ENCODE results near the gene PKP1. TPM values are rescaled to one million over a fixed set of nuclear protein-coding genes. Genes with fewer than 3 reads are reported as not detected.
"Not testable (repeated sequence)": the region's sequence is repeated elsewhere in the genome, so short reads cannot be mapped to it uniquely, and the experiment has no call there.

PKP1 gene, protein sequence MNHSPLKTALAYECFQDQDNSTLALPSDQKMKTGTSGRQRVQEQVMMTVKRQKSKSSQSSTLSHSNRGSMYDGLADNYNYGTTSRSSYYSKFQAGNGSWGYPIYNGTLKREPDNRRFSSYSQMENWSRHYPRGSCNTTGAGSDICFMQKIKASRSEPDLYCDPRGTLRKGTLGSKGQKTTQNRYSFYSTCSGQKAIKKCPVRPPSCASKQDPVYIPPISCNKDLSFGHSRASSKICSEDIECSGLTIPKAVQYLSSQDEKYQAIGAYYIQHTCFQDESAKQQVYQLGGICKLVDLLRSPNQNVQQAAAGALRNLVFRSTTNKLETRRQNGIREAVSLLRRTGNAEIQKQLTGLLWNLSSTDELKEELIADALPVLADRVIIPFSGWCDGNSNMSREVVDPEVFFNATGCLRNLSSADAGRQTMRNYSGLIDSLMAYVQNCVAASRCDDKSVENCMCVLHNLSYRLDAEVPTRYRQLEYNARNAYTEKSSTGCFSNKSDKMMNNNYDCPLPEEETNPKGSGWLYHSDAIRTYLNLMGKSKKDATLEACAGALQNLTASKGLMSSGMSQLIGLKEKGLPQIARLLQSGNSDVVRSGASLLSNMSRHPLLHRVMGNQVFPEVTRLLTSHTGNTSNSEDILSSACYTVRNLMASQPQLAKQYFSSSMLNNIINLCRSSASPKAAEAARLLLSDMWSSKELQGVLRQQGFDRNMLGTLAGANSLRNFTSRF
- not detected for polyA plus RNA-seq (2013, experiment 1 of 2)
- polyA plus RNA-seq (2013, experiment 2 of 2), result not detected

DNA sequence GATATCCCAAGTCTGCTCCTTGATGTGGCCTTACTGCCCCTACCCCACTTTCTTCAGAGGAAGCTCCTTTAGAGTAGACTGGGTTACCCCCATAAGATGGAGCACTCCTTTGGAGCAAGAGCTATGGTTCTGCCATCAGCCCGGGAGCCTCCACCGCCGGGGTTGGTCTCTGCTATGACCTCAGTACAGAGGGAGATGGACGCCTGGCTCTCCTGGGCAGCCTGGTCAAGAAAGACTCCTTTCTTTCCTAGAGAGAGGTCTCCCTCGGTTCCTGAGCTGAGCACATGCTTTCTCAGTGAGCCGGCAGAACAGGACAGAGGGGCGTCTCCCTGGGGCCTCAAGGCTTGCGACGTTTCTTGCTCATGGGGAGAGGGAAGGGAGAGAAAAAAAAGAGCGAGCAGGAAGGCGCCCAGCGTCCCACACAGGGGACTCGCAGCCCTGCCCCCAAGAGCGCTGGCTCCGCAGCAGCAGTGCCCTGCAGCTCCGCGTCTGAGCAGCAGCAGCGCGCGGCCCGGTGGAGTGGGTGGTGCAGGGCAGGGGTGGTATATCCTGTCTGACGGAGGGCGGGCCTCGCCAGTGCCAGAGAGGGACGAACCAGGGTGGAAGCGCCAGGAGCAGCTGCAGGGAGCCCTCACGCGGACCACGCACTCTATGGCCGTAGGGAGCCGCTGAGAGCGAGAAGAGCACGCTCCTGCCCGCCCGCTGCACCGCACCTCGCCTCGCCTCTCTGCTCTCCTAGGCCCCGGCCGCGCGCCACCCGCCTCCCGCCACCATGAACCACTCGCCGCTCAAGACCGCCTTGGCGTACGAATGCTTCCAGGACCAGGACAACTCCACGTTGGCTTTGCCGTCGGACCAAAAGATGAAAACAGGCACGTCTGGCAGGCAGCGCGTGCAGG, at the start of gene PKP1:
TSS of gene PKP1 (plus strand) at position 576 of the 899 bp plus-strand sequence. CDS start at position 773, 197 bp downstream.
- 22% methylated on average over 53 of the region's 55 CpGs for WGBS
- peak within 1 kb of the TSS; percentile 27 to 60 for H3K4me3 ChIP-seq (ENCODE audit: insufficient read depth in 1 of 2, low read depth in 1 of 2, low read length in 2 of 2)
- H3K79me1 ChIP-seq (replicated peaks; ENCODE audit: low read length, poor library complexity, severe bottlenecking), result no peaks in the 10 kb centered on the region
- no peaks in the 10 kb centered on the region for H3K36me3 ChIP-seq (ENCODE audit: control insufficient read depth in 1 of 2, insufficient read depth in 2 of 2, low read depth in 1 of 2, low read length in 2 of 2)
- no peak within 1 kb of the TSS for H2BK5ac ChIP-seq (ENCODE audit: low read depth, low read length, poor library complexity, severe bottlenecking)
- peaks cover 10% of the 10 kb centered on the region for H3K4me1 ChIP-seq (ENCODE audit: control insufficient read depth, insufficient read depth, low read depth, low read length)
- no peak within 1 kb of the TSS for H4K8ac ChIP-seq (ENCODE audit: low read length)
- no peak within 1 kb of the TSS for H2BK15ac ChIP-seq (ENCODE audit: low read depth, poor library complexity, severe bottlenecking)
- H3K18ac ChIP-seq (ENCODE audit: low read depth in 1 of 2, low read length in 2 of 2), result no peak within 1 kb of the TSS
- H3K23ac ChIP-seq (ENCODE audit: low read length in 2 of 2), result no peak within 1 kb of the TSS
- H3K9ac ChIP-seq (ENCODE audit: low read length), result no peak within 1 kb of the TSS
- no peak within 1 kb of the TSS for H2AK5ac ChIP-seq (ENCODE audit: low read length, severe bottlenecking)
- H2AFZ ChIP-seq (ENCODE audit: low read depth, low read length), result no peak within 1 kb of the TSS
- H4K91ac ChIP-seq (ENCODE audit: low read length), result no peak within 1 kb of the TSS
- H3K14ac ChIP-seq (ENCODE audit: low read length in 2 of 2), result no peak within 1 kb of the TSS
- peak within 1 kb of the TSS; percentile 73 for H3K4me2 ChIP-seq (ENCODE audit: low read length, poor library complexity, severe bottlenecking)
- no peak within 1 kb of the TSS for H3K27ac ChIP-seq (ENCODE audit: low read length, poor library complexity, severe bottlenecking)
- H3K27me3 ChIP-seq (ENCODE audit: control insufficient read depth in 1 of 2, insufficient read depth in 1 of 2, low read length in 2 of 2), result peaks cover 47 to 85% of the 10 kb centered on the region in 2 experiments
- DNase-seq, result no peak
- no peaks in the 10 kb centered on the region for H3K9me3 ChIP-seq (ENCODE audit: control insufficient read depth, low read length)
- H2BK120ac ChIP-seq (ENCODE audit: low read depth, low read length), result no peak within 1 kb of the TSS
- no peak within 1 kb of the TSS for H2BK12ac ChIP-seq (ENCODE audit: low read length in 2 of 2)
- H3K4ac ChIP-seq (ENCODE audit: low read depth in 1 of 2, low read length in 2 of 2), result no peak within 1 kb of the TSS

DNA sequence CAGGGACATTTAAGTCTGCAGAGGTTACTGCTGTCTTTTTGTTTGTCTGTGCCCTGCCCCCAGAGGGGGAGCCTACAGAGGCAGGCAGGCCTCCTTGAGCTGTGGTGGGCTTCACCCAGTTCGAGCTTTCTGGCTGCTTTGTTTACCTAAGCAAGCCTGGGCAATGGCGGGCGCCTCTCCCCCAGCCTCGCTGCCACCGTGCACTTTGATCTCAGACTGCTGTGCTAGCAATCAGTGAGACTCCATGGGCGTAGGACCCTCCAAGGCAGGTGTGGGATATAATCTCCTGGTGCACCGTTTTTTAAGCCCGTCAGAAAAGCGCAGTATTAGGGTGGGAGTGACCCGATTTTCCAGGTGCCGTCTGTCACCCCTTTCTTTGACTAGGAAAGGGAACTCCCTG, 43.7 kb upstream of the PKP1 start:
- DNase-seq; H4K8ac ChIP-seq (ENCODE audit: low read length): not testable (repeated sequence)

DNA sequence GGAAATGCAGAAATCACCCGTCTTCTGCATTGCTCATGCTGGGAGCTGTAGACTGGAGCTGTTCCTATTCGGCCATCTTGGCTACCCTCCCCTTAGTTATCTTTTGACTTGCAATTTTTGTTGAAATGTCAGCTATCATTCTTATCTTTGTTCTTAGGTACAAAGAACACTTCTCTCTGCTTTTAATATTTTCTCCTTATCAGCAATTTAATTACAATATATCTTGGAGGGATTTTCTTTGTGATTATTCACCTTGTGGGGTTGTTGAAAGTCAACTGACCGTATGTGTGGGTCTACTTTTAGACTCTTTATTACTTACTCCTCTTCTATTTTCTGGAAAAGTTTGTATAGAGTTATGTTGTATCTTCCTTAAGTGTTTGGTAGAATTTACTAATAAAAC, 43.1 kb upstream of the PKP1 start:
- Histone ChIP-seq H3K23ac (ENCODE audit: low read length in 2 of 2) (no peak overlapping the region), H3K4me3 (ENCODE audit: insufficient read depth in 1 of 2, low read depth in 1 of 2, low read length in 2 of 2) (no peak overlapping the region), H2BK15ac (ENCODE audit: low read depth, poor library complexity, severe bottlenecking) (no peak overlapping the region), H3K4me2 (ENCODE audit: low read length, poor library complexity, severe bottlenecking) (no peak overlapping the region), H4K91ac (ENCODE audit: low read length) (no peak overlapping the region), H2BK12ac (ENCODE audit: low read length in 2 of 2) (no peak overlapping the region), H4K8ac (ENCODE audit: low read length) (no peak overlapping the region), H3K14ac (ENCODE audit: low read length in 2 of 2) (no peak overlapping the region), H3K27me3 (ENCODE audit: control insufficient read depth in 1 of 2, insufficient read depth in 1 of 2, low read length in 2 of 2) (peaks cover 0 to 25% of the 10 kb centered on the region in 2 experiments), H3K9ac (ENCODE audit: low read length) (no peak overlapping the region), H3K36me3 (ENCODE audit: control insufficient read depth in 1 of 2, insufficient read depth in 2 of 2, low read depth in 1 of 2, low read length in 2 of 2) (no peaks in the 10 kb centered on the region), H2BK5ac (ENCODE audit: low read depth, low read length, poor library complexity, severe bottlenecking) (no peak overlapping the region), H3K79me1 (replicated peaks; ENCODE audit: low read length, poor library complexity, severe bottlenecking) (no peaks in the 10 kb centered on the region), H3K4ac (ENCODE audit: low read depth in 1 of 2, low read length in 2 of 2) (no peak overlapping the region), H2AFZ (ENCODE audit: low read depth, low read length) (no peak overlapping the region), H3K9me3 (ENCODE audit: control insufficient read depth, low read length) (no peaks in the 10 kb centered on the region), H3K27ac (ENCODE audit: low read length, poor library complexity, severe bottlenecking) (no peak overlapping the region), H2AK5ac (ENCODE audit: low read length, severe bottlenecking) (no peak overlapping the region), H3K18ac (ENCODE audit: low read depth in 1 of 2, low read length in 2 of 2) (no peak overlapping the region), H3K4me1 (ENCODE audit: control insufficient read depth, insufficient read depth, low read depth, low read length) (no peaks in the 10 kb centered on the region), H2BK120ac (ENCODE audit: low read depth, low read length) (no peak overlapping the region)
- DNase-seq, result no peak
- no CpG with 5 or more reads among the region's 3 CpGs for WGBS

More for the DNA sequence above, 43.7 kb upstream of the PKP1 start:
- not testable (repeated sequence) for H2AFZ ChIP-seq (ENCODE audit: low read depth, low read length); H2BK12ac ChIP-seq (ENCODE audit: low read length in 2 of 2); H3K18ac ChIP-seq (ENCODE audit: low read depth in 1 of 2, low read length in 2 of 2); H2BK120ac ChIP-seq (ENCODE audit: low read depth, low read length); H2AK5ac ChIP-seq (ENCODE audit: low read length, severe bottlenecking); H3K4ac ChIP-seq (ENCODE audit: low read depth in 1 of 2, low read length in 2 of 2); H3K23ac ChIP-seq (ENCODE audit: low read length in 2 of 2); H3K79me1 ChIP-seq (replicated peaks; ENCODE audit: low read length, poor library complexity, severe bottlenecking); H3K9ac ChIP-seq (ENCODE audit: low read length); H3K36me3 ChIP-seq (ENCODE audit: control insufficient read depth in 1 of 2, insufficient read depth in 2 of 2, low read depth in 1 of 2, low read length in 2 of 2); H3K9me3 ChIP-seq (ENCODE audit: control insufficient read depth, low read length); H3K27ac ChIP-seq (ENCODE audit: low read length, poor library complexity, severe bottlenecking); H3K4me3 ChIP-seq (ENCODE audit: insufficient read depth in 1 of 2, low read depth in 1 of 2, low read length in 2 of 2); H4K91ac ChIP-seq (ENCODE audit: low read length); H3K14ac ChIP-seq (ENCODE audit: low read length in 2 of 2); H2BK15ac ChIP-seq (ENCODE audit: low read depth, poor library complexity, severe bottlenecking); H3K4me2 ChIP-seq (ENCODE audit: low read length, poor library complexity, severe bottlenecking); H2BK5ac ChIP-seq (ENCODE audit: low read depth, low read length, poor library complexity, severe bottlenecking); H3K4me1 ChIP-seq (ENCODE audit: control insufficient read depth, insufficient read depth, low read depth, low read length)
- WGBS, result 78% methylated on average over 9 of the region's 11 CpGs
- peaks cover 0 to 25% of the 10 kb centered on the region in 2 experiments for H3K27me3 ChIP-seq (ENCODE audit: control insufficient read depth in 1 of 2, insufficient read depth in 1 of 2, low read length in 2 of 2)
